HG02885 (cell line): ENCODE measurements around the gene CIRBP.
A peak's percentile ranks its signal among the peaks of the same experiment; 100 is the strongest.

ENCODE experiments used
- ATAC-seq: cut with Tn5 transposase; IDR thresholded peaks from one replicate; pipeline ENCODE4 v1.9.1; 2021; ENCODE audit warnings: mild to moderate bottlenecking; ENCODE audit not compliant: unreplicated experiment, poor library complexity

CIRBP gene

DNA sequence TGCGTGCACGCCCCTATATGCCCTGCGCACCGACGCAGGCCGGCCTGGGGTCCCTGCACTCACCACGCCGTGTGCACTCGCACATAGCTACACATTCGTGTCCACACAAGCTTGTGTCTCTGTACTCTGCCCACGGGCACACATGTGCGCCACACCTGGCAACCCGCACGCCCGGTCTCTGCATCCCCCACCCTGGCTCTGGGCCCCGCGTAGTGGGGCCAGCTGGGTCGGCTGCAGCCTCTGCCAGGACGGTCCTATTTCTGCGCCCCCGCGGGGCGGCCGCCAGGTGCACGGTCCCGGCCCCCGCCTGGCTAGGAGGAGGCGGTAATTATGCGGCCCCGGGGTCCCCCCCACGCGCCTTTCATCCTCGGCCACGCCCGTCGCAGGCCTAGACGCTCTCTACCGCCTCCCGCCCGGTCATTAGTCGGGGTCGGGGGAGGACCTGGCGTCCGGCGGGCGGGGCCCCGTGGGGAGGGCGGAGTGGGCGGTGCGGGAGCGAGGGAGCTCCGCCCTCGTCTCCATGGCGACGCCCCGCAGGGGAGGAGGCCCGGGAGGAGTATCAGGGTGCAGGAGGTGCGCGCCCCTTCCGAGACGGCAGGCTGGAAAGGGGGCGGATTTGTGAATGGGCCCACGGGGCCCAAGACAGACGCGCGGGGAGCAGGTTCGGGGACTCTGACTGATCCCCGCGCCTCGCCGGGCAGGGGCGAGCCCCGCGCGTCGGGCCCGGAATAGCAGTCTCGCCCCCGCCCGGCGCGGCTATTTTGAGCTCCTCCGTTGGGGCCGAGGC is 2.8 kb upstream of the CIRBP start:
- peak; percentile 35 for ATAC-seq

DNA sequence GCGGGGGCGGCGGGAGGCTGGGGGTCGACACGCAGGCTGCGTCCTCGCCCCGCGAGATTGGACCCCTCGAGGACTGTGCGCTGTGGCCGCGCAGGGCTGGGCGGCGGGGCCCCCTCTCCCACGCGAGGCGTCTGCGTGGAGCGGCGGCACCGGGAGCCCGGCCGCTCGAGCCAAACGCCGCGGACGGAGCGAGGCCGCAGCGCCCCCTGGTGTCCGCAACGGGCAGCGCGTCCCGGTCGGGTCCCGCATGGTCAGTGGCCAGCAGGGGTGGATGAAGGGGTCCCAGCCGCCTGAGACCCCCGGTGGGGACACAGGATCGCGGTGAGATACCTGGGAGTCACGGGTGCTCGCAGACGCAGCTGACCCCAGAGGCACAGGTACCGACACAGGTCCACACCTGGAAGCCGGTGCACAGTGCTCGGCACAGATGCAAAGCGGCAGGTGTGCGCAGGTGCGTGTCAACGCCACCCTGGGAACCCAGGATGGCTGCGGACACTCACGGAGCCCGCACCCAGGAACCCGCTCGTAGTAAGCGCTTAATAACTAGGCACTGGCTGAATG is 2.1 kb upstream of the CIRBP start:
- ATAC-seq: peak; percentile 19

DNA sequence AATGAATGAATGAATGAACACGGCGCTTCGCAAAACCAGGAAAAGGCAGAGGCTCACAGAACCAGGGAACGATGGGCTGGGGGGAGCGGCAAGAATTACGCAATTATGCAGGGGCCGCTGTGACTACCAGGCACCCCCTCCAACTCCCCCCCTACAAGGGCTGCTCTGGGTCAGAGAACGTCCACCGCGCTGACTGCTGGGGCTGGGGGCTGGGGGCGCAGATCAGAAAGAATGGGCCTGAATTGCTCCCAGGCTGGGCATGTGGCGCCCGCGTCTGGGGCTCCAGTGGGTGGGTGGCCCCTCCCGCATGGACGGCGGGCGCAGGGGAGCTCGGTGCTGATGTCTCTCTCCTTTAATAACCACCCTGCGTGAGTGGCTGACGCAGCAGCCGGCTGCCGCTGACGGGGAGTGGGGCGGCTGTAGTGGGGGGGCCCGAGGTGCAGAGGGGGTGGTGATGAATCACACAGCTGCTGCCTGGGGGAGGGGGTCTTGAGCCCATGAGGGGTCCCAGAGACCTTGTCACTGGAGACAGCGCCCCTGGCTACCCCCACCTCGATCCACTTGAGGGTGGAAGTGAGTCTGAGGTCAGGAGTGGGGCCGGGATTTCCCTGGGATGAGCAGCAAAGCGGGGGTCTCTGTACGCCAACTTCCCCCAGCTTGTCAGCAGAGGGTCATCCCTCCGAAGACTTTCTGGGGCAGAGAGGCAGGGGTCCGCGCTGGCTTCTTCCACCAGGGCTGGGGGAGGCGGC is 1.5 kb upstream of the CIRBP start:
- ATAC-seq: no peak

DNA sequence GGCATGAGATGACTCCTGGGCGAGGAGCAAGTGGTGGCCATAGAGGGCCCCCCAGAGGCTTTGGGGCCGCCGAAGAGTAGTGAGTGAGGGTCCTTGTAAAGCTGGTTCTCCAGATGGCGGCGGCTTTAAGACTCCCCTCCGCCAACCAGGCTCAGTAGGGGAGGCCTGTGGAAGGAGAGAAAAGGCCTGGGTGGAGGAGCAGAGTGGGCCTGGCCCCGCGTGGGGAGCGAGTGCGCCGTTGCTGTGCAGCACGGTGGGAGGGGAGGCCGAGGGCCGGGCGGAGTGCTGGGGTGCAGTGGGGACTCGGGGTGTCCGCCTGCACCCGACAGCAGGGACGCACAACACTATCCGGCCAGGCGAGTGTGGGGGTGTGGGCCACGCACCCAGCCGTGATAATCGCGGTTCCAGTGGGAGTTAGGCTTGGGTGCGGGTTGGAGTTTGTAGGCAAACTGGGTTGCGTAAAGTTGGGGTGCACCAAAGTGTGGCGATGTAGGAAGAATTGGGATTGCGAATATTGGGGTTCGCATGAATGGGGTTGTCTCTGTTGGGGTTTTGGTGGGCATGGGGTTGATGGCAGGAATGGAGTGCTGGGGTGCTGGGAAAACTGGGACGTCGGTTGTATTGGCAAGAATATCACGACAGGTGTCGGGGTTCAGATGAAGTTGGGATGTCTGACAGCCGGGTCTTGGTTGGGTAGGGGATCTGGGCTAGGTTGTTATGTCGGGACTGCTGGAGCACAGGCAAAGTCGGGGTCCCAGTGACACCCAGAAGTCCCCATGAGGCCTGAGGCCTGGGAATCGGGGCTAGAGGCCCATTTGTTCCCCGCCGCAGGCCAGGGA is 687 bp upstream of the CIRBP start:
- no peak for ATAC-seq

DNA sequence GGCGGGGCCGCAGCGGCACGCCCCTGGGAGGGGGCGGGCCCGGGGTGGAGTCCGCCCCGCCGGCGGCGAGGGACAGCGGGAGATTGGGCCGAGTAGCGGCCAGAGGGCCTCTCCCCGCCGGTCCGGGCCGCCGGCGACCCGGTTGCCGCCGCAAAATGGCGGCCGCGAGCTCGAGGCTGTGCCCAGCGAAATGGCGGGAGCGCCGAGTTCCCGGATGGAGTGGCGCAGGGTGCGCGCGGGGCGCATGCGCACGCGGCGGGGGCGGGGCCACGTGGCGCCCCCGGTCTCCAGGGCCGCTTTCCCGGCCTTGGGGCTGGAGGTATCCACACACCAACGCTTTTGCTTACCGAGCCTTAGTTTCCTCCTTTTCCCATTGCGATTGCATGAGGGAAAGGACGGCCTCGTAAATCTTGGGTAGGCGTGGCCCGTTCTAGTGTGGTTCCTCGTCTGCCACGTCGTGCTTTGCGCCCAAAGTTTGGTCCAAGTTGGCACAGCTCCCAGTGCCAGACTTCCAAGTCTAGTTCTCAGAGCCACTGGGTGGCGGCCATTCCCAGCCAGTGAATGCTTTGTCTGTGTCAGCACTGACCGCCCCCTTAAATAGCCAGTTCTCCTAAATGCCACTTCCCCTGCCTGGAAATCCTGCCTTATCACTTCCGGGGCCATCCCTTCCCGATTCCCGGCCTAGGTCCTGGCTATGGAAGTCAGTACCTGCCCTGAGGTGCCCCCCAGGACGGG is 513 bp downstream of the CIRBP start:
- peak; percentile 30 for ATAC-seq

DNA sequence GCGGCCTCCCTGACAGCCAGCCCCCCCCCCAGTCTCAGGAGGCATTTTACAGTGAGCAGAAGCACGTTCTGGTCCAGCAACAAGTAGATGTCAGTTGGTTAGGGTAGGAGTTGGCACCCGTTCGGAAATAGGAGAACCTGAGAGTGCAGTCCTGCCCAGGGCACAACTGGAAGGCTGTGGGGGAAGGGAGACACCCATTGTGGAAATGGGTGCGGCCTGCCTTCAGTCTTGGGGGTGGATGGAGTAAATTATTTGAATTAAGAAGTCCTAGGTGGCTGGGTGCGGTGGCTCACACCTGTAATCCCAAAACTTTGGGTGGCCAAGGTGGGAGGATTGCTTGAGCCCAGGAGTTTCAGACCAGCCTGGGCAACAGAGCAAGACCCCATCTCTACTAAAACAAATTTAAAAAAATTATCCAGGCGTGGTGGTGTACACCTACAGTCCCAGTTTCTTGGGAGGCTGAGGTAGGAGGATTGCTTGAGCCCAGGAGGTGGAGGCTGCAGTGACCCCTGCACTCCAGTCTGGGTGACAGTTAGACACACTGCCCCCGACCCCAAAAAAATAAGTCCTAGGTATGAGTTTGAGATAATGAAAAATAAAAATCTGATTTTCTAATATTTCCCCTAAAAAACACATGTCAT is 1.2 kb downstream of the CIRBP start:
- ATAC-seq: no peak

DNA sequence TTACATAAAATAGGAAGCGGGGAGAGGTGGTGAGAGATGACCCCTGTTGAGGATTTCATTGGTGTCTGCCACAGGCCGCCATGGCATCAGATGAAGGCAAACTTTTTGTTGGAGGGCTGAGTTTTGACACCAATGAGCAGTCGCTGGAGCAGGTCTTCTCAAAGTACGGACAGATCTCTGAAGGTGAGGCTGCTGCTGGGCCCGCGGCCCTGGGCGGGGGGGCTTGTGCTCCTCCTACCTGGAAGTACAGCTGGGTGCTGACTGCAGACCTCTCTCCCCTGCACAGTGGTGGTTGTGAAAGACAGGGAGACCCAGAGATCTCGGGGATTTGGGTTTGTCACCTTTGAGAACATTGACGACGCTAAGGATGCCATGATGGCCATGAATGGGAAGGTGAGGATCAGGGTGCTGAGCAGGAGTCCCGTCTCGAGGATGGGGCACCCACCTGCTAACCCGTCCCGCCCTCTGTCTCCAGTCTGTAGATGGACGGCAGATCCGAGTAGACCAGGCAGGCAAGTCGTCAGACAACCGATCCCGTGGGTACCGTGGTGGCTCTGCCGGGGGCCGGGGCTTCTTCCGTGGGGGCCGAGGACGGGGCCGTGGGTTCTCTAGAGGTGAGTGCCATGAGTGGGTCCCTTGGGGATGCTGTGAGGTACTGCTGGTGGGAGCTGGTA is 1.9 kb downstream of the CIRBP start:
- no peak for ATAC-seq

DNA sequence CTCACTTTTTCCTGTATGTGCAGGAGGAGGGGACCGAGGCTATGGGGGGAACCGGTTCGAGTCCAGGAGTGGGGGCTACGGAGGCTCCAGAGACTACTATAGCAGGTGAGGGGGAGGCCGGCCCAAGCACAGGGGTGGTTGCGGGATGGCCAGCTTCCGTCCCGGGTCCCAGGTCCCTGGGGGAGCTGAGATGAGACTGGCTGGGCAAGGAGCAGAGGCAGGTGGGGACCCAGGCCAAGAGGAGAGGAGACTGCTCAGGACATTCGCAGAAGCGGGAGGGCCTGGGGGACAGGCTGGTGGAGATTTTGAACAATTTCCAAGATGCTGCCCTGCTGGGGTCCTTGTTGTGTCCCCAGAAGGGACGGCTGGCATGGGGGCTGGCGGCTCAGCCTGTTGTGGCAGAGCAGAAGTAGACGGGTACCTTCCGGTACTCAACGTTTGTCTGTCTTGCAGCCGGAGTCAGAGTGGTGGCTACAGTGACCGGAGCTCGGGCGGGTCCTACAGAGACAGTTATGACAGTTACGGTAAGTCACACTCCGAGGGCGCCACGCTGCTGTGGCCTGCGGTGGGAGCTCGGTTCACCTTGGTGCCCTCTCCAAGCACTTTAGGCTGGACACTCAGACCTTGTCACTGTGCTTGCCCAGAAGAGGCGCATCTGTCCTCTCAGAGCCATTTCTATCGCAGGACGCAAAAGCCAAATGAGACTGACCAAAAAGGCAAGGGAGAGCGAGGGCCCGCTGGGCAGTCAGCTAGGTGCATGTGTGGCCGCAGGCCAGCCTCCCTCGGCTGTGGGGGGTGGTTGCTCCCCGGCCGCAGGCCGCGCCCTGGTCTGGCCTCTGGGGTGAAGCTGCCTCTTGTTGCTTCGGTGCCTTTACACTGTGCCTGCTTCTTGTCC is 2.6 kb downstream of the CIRBP start:
- no peak for ATAC-seq

DNA sequence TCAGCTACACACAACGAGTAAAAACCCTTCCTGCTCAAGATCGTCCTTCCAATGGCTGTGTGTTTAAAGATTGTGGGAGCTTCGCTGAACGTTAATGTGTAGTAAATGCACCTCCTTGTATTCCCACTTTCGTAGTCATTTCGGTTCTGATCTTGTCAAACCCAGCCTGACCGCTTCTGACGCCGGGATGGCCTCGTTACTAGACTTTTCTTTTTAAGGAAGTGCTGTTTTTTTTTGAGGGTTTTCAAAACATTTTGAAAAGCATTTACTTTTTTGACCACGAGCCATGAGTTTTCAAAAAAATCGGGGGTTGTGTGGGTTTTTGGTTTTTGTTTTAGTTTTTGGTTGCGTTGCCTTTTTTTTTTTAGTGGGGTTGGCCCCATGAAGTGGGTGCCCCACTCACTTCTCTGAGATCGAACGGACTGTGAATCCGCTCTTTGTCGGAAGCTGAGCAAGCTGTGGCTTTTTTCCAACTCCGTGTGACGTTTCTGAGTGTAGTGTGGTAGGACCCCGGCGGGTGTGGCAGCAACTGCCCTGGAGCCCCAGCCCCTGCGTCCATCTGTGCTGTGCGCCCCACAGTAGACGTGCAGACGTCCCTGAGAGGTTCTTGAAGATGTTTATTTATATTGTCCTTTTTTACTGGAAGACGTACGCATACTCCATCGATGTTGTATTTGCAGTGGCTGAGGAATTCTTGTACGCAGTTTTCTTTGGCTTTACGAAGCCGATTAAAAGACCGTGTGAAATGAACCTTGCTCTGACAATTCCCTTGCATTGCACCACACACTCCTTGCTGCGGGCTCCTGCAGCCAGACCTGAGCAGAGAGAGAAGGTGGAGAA is 3.5 kb downstream of the CIRBP start:
- no peak for ATAC-seq

DNA sequence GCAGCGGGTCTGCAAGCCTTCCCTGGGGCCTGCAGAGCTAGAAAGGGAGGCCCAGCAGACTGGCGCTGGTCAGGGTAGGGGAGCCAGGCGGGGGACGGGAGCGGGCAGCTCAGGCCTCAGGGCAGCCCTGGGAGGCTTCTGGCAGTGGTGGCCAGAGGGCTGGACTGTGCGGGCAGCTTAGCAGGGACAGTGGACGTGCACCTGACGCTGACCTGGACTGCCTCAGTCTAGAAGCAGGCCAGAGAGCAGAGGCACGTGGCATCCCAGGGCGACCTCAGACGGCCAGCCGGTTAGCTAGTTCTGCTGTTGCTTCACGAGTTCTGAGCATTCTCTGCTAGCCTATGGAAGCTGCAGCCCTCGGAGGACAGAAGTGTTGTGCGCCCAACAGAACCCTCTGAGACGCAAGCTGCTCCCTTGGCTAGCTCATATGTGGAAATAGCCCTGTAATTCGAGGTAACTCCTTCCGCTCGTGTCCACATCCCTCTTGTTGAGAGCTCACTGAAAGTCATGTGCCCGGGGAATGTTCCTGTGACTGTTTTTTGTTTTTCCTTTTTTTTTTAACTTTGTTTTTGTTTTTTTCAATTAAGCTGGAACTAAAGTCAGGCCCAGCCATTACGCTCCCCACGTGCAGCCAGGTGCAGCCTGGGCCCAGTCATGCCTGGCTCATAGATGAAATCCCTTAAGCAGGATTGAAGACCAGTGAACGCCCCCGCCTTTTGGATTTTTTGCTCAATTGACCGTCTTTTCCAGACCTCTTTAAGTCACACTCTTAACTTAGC is 4.3 kb downstream of the CIRBP start:
- no peak for ATAC-seq

DNA sequence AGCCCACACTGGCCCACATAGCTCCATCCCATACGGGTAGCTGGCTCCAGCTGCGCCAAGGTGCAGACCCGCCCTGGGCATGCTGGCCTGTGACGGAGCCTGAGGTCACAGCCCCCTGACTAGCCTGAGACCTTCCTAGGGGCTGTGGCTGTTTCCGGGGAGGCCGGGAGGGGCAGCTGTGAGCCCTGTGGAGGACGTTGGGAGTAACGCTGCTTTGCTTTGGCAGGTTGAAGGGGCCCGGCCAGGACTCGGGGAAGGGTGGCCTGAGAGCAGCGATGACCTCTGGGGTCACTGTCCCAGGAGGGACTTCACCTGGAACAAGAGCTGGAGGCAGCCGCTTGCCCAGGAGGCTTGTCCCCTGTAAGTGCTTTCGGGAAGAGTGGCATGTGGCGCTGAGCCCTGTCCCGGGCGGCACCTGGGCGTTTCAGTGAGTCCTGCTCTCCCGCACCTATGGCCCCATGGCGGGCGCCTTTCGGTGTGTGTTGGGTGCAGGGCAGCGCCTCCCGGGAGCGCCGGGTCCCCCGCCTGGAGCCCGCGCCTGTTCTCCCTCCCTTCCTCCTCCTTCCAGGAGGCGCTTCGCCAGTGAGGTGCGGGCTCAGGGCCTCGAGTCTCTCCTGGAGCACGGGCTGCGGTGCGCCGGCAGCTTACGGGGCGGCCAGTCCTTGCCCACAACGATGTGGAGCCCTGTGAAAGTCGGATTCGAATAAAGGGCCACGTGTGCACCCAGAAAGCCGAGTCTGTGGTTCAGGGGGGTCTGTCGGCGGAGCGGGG is 5.1 kb downstream of the CIRBP start:
- no peak for ATAC-seq

DNA sequence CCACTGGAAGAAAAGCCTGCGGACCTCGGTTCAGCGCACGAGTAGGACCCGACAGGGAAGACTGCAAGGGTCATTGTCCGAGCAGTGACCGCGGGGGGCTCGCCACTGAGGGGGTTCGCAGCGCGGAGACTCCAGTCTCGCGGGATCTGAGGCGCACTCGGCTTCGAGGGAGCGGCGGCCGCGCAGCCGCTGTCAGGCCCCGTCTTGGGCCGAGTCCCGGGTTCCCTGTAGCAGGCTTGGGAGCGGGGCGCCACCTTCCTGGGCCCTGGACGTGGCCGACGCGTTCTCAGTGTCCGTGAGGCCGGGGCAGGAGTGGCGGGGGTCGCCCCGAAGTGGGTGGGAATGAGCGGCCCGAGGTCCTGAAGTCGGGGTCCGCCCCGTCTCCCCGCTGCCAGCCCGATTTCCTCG is 5.7 kb downstream of the CIRBP start:
- no peak for ATAC-seq

DNA sequence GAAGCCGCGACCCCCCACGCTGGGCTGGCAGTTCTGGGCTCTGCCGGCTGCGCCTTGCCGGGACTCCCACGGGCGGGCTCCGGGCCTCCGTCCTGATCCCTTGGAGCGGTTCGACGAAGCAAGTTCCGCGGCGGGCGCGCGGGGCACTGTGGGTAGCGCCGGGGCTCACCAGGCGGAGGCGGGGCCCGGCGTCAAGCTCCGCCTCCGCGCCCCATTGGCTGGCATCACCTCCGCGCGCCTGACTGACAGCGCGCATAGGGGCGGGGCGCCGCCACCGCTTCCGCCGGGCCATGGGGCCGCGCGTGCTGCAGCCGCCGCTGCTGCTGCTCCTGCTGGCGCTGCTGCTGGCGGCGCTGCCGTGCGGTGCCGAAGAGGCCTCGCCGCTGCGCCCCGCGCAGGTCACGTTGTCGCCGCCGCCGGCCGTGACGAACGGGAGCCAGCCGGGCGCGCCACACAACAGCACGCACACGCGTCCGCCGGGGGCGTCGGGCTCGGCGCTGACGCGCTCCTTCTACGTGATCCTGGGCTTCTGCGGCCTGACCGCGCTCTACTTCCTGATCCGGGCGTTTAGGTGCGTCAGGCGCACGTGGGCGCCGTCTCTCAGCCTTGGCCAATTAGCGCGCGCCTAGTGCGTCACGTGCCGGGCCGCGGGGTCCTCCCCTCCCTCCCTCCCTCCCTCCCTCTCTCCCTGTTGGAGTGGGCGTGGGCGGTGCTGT is 6.3 kb downstream of the CIRBP start, which contains the start of gene FAM174C:
Gene FAM174C, plus strand, starts transcription at position 271 of the 716 bp plus-strand sequence. Its CDS starts 20 bp downstream, at position 291.
- ATAC-seq: peak; percentile 80

DNA sequence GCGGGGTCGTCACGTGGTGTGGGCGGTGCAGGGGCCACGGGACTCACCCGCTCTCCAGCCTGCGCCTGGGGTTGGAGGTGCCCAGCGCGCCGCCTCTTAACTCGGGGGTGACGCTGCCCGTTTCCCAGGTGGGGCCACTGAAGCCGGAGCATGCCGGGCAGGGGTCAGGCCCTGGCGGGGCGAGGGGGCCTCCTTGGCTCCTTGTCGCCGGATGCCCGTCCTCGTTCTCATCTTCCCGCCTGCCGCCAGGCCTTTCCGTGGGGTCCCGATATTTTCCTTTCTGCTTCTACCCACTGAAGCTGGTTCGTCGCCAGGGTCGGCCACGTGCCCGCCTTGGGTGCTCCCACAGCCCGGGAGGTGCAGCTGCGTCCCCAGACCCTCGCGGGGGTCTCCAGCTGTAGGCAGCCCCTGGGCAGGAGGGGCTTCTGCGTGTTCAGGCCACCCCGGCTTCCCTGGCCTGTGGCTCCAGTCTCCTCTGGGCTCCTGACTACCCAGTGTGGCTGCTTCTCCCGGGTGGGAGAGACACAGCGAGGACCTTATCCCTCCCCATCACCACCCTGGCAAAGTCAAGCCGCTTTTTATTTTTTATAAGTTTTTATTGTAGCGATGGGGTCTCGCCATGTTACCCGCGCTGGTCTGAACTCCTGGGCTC is 7.0 kb downstream of the CIRBP start:
- no peak for ATAC-seq
